PC-9 (cell line): ENCODE data around the gene EGFR. TPM values are rescaled to one million over a fixed set of nuclear protein-coding genes. Genes with fewer than 3 reads are reported as not detected.

Experiments
- BruUV-seq: library from RNA; stranded (reverse); fragments of 400-500 nt; replicated peaks from 2 replicates; lab custom pipeline; 2021; lab: Mats Ljungman, UMichigan
- CTCF ChIA-PET: fragments of 300-600 bp; sonication (Branson Sonifier 250); formaldehyde crosslinking; loops from one replicate; lab custom pipeline; 2022; ENCODE audit warnings: antibody characterized with exemption; lab: Charles Lee
- POLR2A ChIA-PET: fragments of 300-600 bp; sonication (Branson Sonifier 250); formaldehyde crosslinking; loops from one replicate; lab custom pipeline; 2022; ENCODE audit warnings: antibody characterized with exemption; ENCODE audit not compliant: unreplicated experiment; lab: Charles Lee
- DNase-seq, 2 experiments: peaks; one replicate each; pipeline versions ENCODE4 v3.0.0 to v3.0.0-alpha.2; 2015 to 2022; ENCODE audit warnings: mixed read lengths in 1 of 2
- H2AFZ ChIP-seq: fragments of 200-600 bp; sonication (generic); 2 replicates; pipeline ENCODE4 v1.8.1; 2017; ENCODE audit warnings: antibody characterized with exemption
- H3F3A ChIP-seq: fragments of 200-600 bp; sonication (generic); 2 replicates; pipeline ENCODE4 v1.8.1; 2017; ENCODE audit warnings: antibody characterized with exemption, mild to moderate bottlenecking, low read depth; ENCODE audit not compliant: insufficient read depth
- H3K27ac ChIP-seq: fragments of 200-600 bp; sonication (generic); 2 replicates; pipeline ENCODE4 v1.6.1; 2016; ENCODE audit warnings: mixed run types
- H3K27me3 ChIP-seq: fragments of 200-600 bp; sonication (generic); 2 replicates; pipeline ENCODE4 v1.6.1; 2016; ENCODE audit warnings: low read depth, mixed run types; ENCODE audit not compliant: insufficient read depth
- H3K36me3 ChIP-seq: fragments of 200-600 bp; sonication (generic); 2 replicates; pipeline ENCODE4 v1.6.1; 2016; ENCODE audit warnings: low read depth, mixed run types
- H3K4me1 ChIP-seq: fragments of 200-600 bp; sonication (generic); replicated peaks from 2 replicates; pipeline ENCODE4 v1.6.1; 2016; ENCODE audit warnings: mixed run types; ENCODE audit not compliant: insufficient read depth
- H3K4me2 ChIP-seq: fragments of 200-600 bp; sonication (generic); 2 replicates; pipeline ENCODE4 v1.6.1; 2017; ENCODE audit warnings: mixed run types
- H3K4me3 ChIP-seq: fragments of 200-600 bp; sonication (generic); 2 replicates; pipeline ENCODE4 v1.6.1; 2016; ENCODE audit warnings: mixed run types
- H3K79me2 ChIP-seq: fragments of 200-600 bp; sonication (generic); 2 replicates; pipeline ENCODE4 v1.6.1; 2017; ENCODE audit warnings: low read depth, mixed run types
- H3K9me2 ChIP-seq: fragments of 200-600 bp; sonication (generic); 2 replicates; pipeline ENCODE4 v1.8.1; 2017; ENCODE audit warnings: mild to moderate bottlenecking; ENCODE audit not compliant: insufficient read depth
- H3K9me3 ChIP-seq: fragments of 200-600 bp; sonication (generic); 2 replicates; pipeline ENCODE4 v1.8.1; 2016; ENCODE audit warnings: low read depth; ENCODE audit not compliant: insufficient read depth
- H4K20me1 ChIP-seq: fragments of 200-600 bp; sonication (generic); 2 replicates; pipeline ENCODE4 v1.8.1; 2017; ENCODE audit not compliant: insufficient read depth
- CTCF ChIP-seq: fragments of 200-600 bp; sonication (generic); conservative IDR thresholded peaks from 2 replicates; pipeline ENCODE4 v1.6.1; 2017; ENCODE audit warnings: mixed run types, antibody characterized with exemption, mild to moderate bottlenecking, moderate library complexity
- EZH2 ChIP-seq: fragments of 200-600 bp; sonication (generic); IDR thresholded peaks from 2 replicates; pipeline ENCODE4 v1.8.0; 2017; ENCODE audit warnings: antibody characterized with exemption, low read depth
- intact Hi-C: fragments of 100-400 bp; cut with micrococcal nuclease; formaldehyde crosslinking; loops from one replicate; pipeline ENCODE4 v1.10.0; 2022; ENCODE audit not compliant: unreplicated experiment
- total RNA-seq: library from RNA; stranded (reverse); gene quantifications from 2 replicates; pipeline ENCODE4 v1.2.3, GENCODE V29; 2021

The EGFR gene
- total RNA-seq, 1 experiment from 2014 or later = 342 TPM

GRCh38 chr7:54987772-54988171 is 31.0 kb upstream of the EGFR start:
- Histone ChIP-seq H3K27ac (peak overlapping the region; percentile 17), H3K27me3 (no peaks in the 10 kb centered on the region), H3K4me1 (peaks cover 58% of the 10 kb centered on the region), H3K79me2 (peaks cover 9% of the 10 kb centered on the region), H3K9me3 (peaks cover 32% of the 10 kb centered on the region), H2AFZ (no peak overlapping the region), H3K4me3 (peak overlapping the region; percentile 1; the same call in 1 of the 2 replicates), H3F3A (peaks cover 47% of the 10 kb centered on the region), H3K4me2 (peak overlapping the region; percentile 37), H4K20me1 (no peaks in the 10 kb centered on the region), H3K36me3 (0 out of 2 replicates have a peak, but pooled peaks cover 4% of the 10 kb centered on the region), H3K9me2 (no peaks in the 10 kb centered on the region)
- BruUV-seq = no TSS peak
- POLR2A ChIA-PET = interaction anchor here (0.7 kb wide), 1 partner anchor 110 kb away, joined by 6 read pairs; no protein-coding TSS in a partner anchor
- peak in 1 of 2 experiments; percentile 65 for DNase-seq
- TF ChIP-seq CTCF (no peak), EZH2 (no peak)
- intact Hi-C loops = no loop called here
- CTCF ChIA-PET = no interaction called here

DNA sequence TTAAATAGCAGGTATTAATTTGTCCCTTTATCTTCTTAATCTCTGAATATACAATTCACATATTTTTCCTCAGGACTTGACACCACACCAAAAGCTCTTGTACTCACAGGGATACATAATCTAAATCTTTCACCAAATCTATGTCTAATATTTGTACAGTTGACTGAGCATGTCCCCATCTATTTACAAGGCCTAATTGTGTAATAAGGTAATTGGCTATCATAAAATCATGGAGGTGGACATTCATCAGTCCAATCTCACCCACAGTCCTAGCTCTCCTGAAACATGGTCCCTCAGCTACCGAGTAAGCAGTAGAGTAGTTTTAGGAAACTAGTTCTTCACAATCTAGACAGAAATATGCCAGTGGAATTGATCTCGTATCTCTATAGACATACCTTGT is 30.3 kb upstream of the EGFR start:
- Histone ChIP-seq H2AFZ (0 out of 2 replicates have a peak overlapping the region, but pooled peaks have one; percentile 2), H3K27me3 (no peaks in the 10 kb centered on the region), H3K79me2 (peaks cover 9% of the 10 kb centered on the region), H3K9me2 (no peaks in the 10 kb centered on the region), H3F3A (peaks cover 53% of the 10 kb centered on the region), H3K36me3 (no peaks in the 10 kb centered on the region), H3K9me3 (peaks cover 32% of the 10 kb centered on the region), H3K4me2 (peak overlapping the region; percentile 37; the same call in 1 of the 2 replicates), H3K4me1 (peaks cover 65% of the 10 kb centered on the region), H3K4me3 (0 out of 2 replicates have a peak overlapping the region, but pooled peaks have one; percentile 1), H4K20me1 (no peaks in the 10 kb centered on the region), H3K27ac (peak overlapping the region; percentile 17)
- POLR2A ChIA-PET = interaction anchor here (0.5 to 0.7 kb wide), 4 partner anchors 17 to 606 kb away, joined by 6 to 7 read pairs (median 6); no protein-coding TSS in a partner anchor
- CTCF ChIA-PET = interaction anchor here (0.7 kb wide), 1 partner anchor 30 kb away, joined by 5 read pairs; the partner anchor contains the start of gene EGFR
- TF ChIP-seq CTCF (no peak), EZH2 (no peak)
- BruUV-seq = no TSS peak
- intact Hi-C loops = no loop called here
- DNase-seq = no peak

DNA sequence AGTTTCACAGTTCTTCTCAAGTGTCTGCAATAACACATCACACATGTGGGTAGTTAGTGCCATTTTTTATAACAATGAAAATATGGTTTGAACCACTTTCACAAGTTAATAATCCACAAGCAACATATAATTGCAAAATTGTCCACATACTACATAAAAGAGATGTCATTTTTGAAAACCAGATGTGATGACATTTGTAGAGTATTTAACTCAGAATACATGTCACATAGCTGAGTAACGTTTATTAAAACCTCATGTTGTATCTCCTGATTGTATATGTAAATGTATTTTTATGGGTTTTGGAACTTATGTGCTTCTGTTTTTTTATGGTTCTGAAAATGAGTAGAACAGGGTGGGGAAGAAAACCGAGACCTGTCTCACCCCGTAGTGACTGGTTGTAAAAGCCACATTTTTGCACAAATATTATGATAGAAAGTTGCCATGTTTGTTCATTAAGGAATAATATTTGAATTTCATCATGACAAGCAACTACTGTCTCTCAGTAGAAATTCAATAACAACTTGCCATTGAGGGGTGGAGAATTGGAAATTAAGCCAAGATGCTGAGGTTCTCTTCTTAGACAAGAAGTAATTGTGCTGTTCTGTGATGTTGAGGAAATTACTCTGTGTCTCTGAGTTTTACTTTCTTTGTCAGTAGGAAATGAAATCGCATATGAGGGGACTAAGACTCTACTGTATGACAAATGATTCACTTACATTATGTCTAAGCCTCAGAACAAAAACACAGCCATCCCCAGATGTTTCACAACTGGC is 29.2 kb upstream of the EGFR start:
- peaks cover 56% of the 10 kb centered on the region for H3F3A ChIP-seq
- H3K79me2 ChIP-seq = peaks cover 9% of the 10 kb centered on the region
- no peak overlapping the region for H3K4me2 ChIP-seq
- peaks cover 71% of the 10 kb centered on the region for H3K4me1 ChIP-seq
- DNase-seq = no peak
- H3K27me3 ChIP-seq = no peaks in the 10 kb centered on the region
- no peak overlapping the region for H3K4me3 ChIP-seq
- H3K9me3 ChIP-seq = peaks cover 24% of the 10 kb centered on the region
- no peaks in the 10 kb centered on the region for H4K20me1 ChIP-seq
- no peak for TF ChIP-seq CTCF
- no peak for TF ChIP-seq EZH2
- no peak overlapping the region for H2AFZ ChIP-seq
- no peaks in the 10 kb centered on the region for H3K9me2 ChIP-seq
- no peak overlapping the region for H3K27ac ChIP-seq
- intact Hi-C loops = loop anchor here (5.0 kb wide), 1 partner anchor 1208 kb away; no protein-coding TSS in a partner anchor
- H3K36me3 ChIP-seq = no peaks in the 10 kb centered on the region
- CTCF ChIA-PET = no interaction called here
- no TSS peak for BruUV-seq
- POLR2A ChIA-PET = no interaction called here
